Measurements from ENCODE around the gene ZNF749.

Gene ZNF749

GRCh38 chr19:57443121-57443696 is 8.1 kb downstream of the ZNF749 start:
- no peak for TF ChIP-seq CTCF (IDR thresholded peaks at IDR 0.05; ENCODE audit: insufficient read depth, low read length, poor library complexity, severe bottlenecking)
- no peak for DNase-seq (ENCODE audit: extremely low read depth, insufficient read length)
- Histone ChIP-seq H3K4me3 (replicated peaks; ENCODE audit: low read depth, low read length) (no peak overlapping the region), H3K27me3 (replicated peaks; ENCODE audit: control insufficient read depth, insufficient read depth, low read length) (no peaks in the 10 kb centered on the region), H3K36me3 (ENCODE audit: control insufficient read depth, insufficient read depth, low read length) (peaks cover 6% of the 10 kb centered on the region)

- Histone ChIP-seq H3K4me3 (replicated peaks; ENCODE audit: low read depth, low read length) (no peak overlapping the region), H3K36me3 (ENCODE audit: control insufficient read depth, insufficient read depth, low read length) (no peaks in the 10 kb centered on the region), H3K27me3 (replicated peaks; ENCODE audit: control insufficient read depth, insufficient read depth, low read length) (no peaks in the 10 kb centered on the region)
- DNase-seq (ENCODE audit: extremely low read depth, insufficient read length), result no peak
- no peak for TF ChIP-seq CTCF (IDR thresholded peaks at IDR 0.05; ENCODE audit: insufficient read depth, low read length, poor library complexity, severe bottlenecking)
These were observed 17.2 kb downstream of the ZNF749 start for GRCh38 chr19:57452307-57452706.

GRCh38 chr19:57465680-57466381 is 30.7 kb downstream of the ZNF749 start:
- peak; percentile 12 for DNase-seq (ENCODE audit: extremely low read depth, insufficient read length)
- Histone ChIP-seq H3K27me3 (replicated peaks; ENCODE audit: control insufficient read depth, insufficient read depth, low read length) (no peaks in the 10 kb centered on the region), H3K36me3 (ENCODE audit: control insufficient read depth, insufficient read depth, low read length) (no peaks in the 10 kb centered on the region), H3K4me3 (replicated peaks; ENCODE audit: low read depth, low read length) (no peak overlapping the region)
- TF ChIP-seq CTCF (IDR thresholded peaks at IDR 0.05; ENCODE audit: insufficient read depth, low read length, poor library complexity, severe bottlenecking), result peak; percentile 52

GRCh38 chr19:57466489-57466888 is 31.4 kb downstream of the ZNF749 start:
- H3K27me3 ChIP-seq (replicated peaks; ENCODE audit: control insufficient read depth, insufficient read depth, low read length), result no peaks in the 10 kb centered on the region

GRCh38 chr19:57473646-57474045 is 38.5 kb downstream of the ZNF749 start:
- Histone ChIP-seq H3K4me3 (replicated peaks; ENCODE audit: low read depth, low read length) (no peak overlapping the region), H3K27me3 (replicated peaks; ENCODE audit: control insufficient read depth, insufficient read depth, low read length) (no peaks in the 10 kb centered on the region), H3K36me3 (ENCODE audit: control insufficient read depth, insufficient read depth, low read length) (peaks cover 9% of the 10 kb centered on the region)
- TF ChIP-seq CTCF (IDR thresholded peaks at IDR 0.05; ENCODE audit: insufficient read depth, low read length, poor library complexity, severe bottlenecking), result no peak
- no peak for DNase-seq (ENCODE audit: extremely low read depth, insufficient read length)

More at GRCh38 chr19:57466489-57466888, 31.4 kb downstream of the ZNF749 start:
- no peak for TF ChIP-seq CTCF (IDR thresholded peaks at IDR 0.05; ENCODE audit: insufficient read depth, low read length, poor library complexity, severe bottlenecking)
- DNase-seq (ENCODE audit: extremely low read depth, insufficient read length), result no peak
- Histone ChIP-seq H3K4me3 (replicated peaks; ENCODE audit: low read depth, low read length) (no peak overlapping the region), H3K36me3 (ENCODE audit: control insufficient read depth, insufficient read depth, low read length) (no peaks in the 10 kb centered on the region)
